HCT116 (cell line): ENCODE results near the gene PLB1.

ENCODE experiments used
- CTCF ChIP-seq, 3 experiments: fragments of 200-600 bp in 1 of 3; sonication (generic) in 1 of 3; IDR thresholded peaks in 2 of 3; conservative IDR thresholded peaks in 1 of 3; 2 replicates each; pipeline ENCODE4 v1.5.1; 2012 to 2017; ENCODE audit warnings: low read depth in 2 of 3, low read length in 2 of 3, antibody characterized with exemption in 1 of 3, borderline replicate concordance in 1 of 3, control low read depth in 1 of 3, mild to moderate bottlenecking in 1 of 3, mixed read lengths in 1 of 3, mixed run types in 1 of 3, moderate library complexity in 1 of 3; ENCODE audit not compliant: insufficient read depth in 1 of 3
- EGR1 ChIP-seq: IDR thresholded peaks from 2 replicates; pipeline ENCODE4 v1.6.1; 2012; ENCODE audit warnings: low read depth
- EZH2 ChIP-seq: fragments of 200-600 bp; sonication (generic); IDR thresholded peaks from 2 replicates; pipeline ENCODE4 v1.6.1; 2017; ENCODE audit warnings: antibody characterized with exemption, mixed run types
- EZH2phosphoT487 ChIP-seq: fragments of 200-600 bp; IDR thresholded peaks from 2 replicates; pipeline ENCODE4 v1.6.1; 2018; ENCODE audit warnings: antibody characterized with exemption, borderline replicate concordance
- POLR2AphosphoS5 ChIP-seq: IDR thresholded peaks from 2 replicates; pipeline ENCODE4 v1.6.1; 2011; ENCODE audit warnings: mild to moderate bottlenecking, low read depth, low read length, moderate library complexity
- RAD21 ChIP-seq: IDR thresholded peaks from 2 replicates; pipeline ENCODE4 v1.6.1; 2012; ENCODE audit warnings: low read depth, mild to moderate bottlenecking
- SP1 ChIP-seq: IDR thresholded peaks from 2 replicates; pipeline ENCODE4 v1.6.1; 2012; ENCODE audit warnings: low read depth
- SRF ChIP-seq: IDR thresholded peaks from 2 replicates; pipeline ENCODE4 v1.6.1; 2012; ENCODE audit warnings: low read depth
- YY1 ChIP-seq: IDR thresholded peaks from 2 replicates; pipeline ENCODE4 v1.6.1; 2011; ENCODE audit warnings: low read length, low read depth, moderate library complexity, mild to moderate bottlenecking; ENCODE audit not compliant: insufficient replicate concordance; ENCODE audit errors: extremely low read depth
- ZBTB33 ChIP-seq: IDR thresholded peaks from 2 replicates; pipeline ENCODE4 v1.6.1; 2011; ENCODE audit warnings: mild to moderate bottlenecking, low read length, moderate library complexity; ENCODE audit not compliant: insufficient replicate concordance; ENCODE audit errors: extremely low read depth

- no peak for TF ChIP-seq ZBTB33
- TF ChIP-seq SRF: no peak
- no peak for TF ChIP-seq POLR2AphosphoS5
- no peak for TF ChIP-seq CTCF (IDR thresholded peaks at IDR 0.05 in 2 of 3, conservative IDR thresholded peaks at IDR 0.05 in 1 of 3; ENCODE audit: borderline replicate concordance in 1 of 3, insufficient read depth in 1 of 3, low read depth in 2 of 3, low read length in 2 of 3)
- no peak for TF ChIP-seq EGR1
- TF ChIP-seq SP1: no peak
- no peak for TF ChIP-seq YY1
- no peak for TF ChIP-seq EZH2phosphoT487
- TF ChIP-seq EZH2: no peak
- TF ChIP-seq RAD21: no peak
Observed at GRCh38 chr2:28688818-28689217, 193.0 kb downstream of the PLB1 start.
